ENCODE data around the gene CCNA2. TPM values are rescaled to one million over a fixed set of nuclear protein-coding genes. Genes with fewer than 3 reads are reported as not detected.

CCNA2 gene
- total RNA-seq, 3 donors from 2014 or later, result 1.3 to 3.8 (median 1.8) TPM

DNA sequence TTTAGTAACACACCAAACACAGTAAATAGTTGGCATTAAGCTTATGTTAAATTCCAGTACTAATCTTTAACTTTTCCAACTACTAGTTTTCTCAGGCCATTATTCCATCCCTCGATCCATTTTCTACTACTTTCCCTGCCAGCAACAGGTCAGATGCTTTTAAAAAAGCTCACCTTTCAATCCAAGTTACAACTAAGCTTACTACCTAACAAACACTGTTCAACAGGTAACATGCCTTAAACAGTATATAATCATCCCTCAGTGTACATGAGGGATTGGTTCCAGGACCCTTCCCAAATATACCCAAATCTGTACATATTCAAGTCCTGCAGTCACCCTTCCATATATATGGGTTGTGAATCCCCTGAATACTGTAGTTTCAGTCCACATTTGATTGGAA lies 5.5 kb downstream of the CCNA2 start:
- intact Hi-C loops (cut with DNase I; ENCODE audit: low total_unique reads), result no loop called here
- no peak for DNase-seq (ENCODE audit: low spot score in 2 of 2)
- no peak for TF ChIP-seq POLR2AphosphoS5 (IDR thresholded peaks at IDR 0.05)
- TF ChIP-seq, protein P1, sequence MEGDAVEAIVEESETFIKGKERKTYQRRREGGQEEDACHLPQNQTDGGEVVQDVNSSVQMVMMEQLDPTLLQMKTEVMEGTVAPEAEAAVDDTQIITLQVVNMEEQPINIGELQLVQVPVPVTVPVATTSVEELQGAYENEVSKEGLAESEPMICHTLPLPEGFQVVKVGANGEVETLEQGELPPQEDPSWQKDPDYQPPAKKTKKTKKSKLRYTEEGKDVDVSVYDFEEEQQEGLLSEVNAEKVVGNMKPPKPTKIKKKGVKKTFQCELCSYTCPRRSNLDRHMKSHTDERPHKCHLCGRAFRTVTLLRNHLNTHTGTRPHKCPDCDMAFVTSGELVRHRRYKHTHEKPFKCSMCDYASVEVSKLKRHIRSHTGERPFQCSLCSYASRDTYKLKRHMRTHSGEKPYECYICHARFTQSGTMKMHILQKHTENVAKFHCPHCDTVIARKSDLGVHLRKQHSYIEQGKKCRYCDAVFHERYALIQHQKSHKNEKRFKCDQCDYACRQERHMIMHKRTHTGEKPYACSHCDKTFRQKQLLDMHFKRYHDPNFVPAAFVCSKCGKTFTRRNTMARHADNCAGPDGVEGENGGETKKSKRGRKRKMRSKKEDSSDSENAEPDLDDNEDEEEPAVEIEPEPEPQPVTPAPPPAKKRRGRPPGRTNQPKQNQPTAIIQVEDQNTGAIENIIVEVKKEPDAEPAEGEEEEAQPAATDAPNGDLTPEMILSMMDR (IDR thresholded peaks at IDR 0.05), result no peak
- TF ChIP-seq POLR2A (IDR thresholded peaks at IDR 0.05), result no peak
- peaks cover 0 to 3% of the 10 kb centered on the region in 2 donors for H3K4me1 ChIP-seq
- no peak overlapping the region for H3K4me3 ChIP-seq
- H3K9me3 ChIP-seq, result no peaks in the 10 kb centered on the region
- no peak overlapping the region for H3K27ac ChIP-seq
- H3K27me3 ChIP-seq, result no peaks in the 10 kb centered on the region
- no peaks in the 10 kb centered on the region for H3K36me3 ChIP-seq

GRCh38 chr4:121817701-121818100 lies 6.0 kb downstream of the CCNA2 start:
- Histone ChIP-seq H3K36me3 (no peaks in the 10 kb centered on the region), H3K27ac (no peak overlapping the region), H3K27me3 (no peaks in the 10 kb centered on the region), H3K9me3 (no peaks in the 10 kb centered on the region), H3K4me1 (no peaks in the 10 kb centered on the region), H3K4me3 (no peak overlapping the region)
- DNase-seq (ENCODE audit: low spot score in 2 of 2), result no peak
- intact Hi-C loops (cut with DNase I; ENCODE audit: low total_unique reads), result no loop called here
- TF ChIP-seq, protein P1 (IDR thresholded peaks at IDR 0.05), result no peak
- TF ChIP-seq POLR2AphosphoS5 (IDR thresholded peaks at IDR 0.05) (no peak), POLR2A (IDR thresholded peaks at IDR 0.05) (no peak)

DNA sequence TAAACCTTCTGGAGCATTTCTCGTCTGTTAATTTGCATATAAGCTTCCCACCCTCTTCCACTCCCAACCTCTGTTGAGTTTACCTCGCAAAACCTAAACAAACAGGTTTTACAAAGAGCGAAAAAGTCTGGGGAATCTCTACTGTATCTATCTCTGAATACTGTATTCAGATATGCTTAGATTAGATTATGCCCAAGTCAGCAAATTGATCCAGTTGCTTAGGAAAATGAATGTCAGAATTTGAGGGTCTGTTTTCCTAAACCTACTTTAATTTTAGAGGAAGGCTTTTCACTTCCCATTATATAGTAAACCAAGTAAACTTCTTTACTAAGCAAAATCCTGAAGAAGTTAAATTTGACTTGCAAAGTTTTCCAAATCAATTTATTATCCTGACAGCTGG lies 6.7 kb downstream of the CCNA2 start:
- H3K27me3 ChIP-seq, result no peaks in the 10 kb centered on the region
- H3K9me3 ChIP-seq, result no peaks in the 10 kb centered on the region
- DNase-seq (ENCODE audit: low spot score in 2 of 2), result no peak
- no peak overlapping the region for H3K4me3 ChIP-seq
- no peaks in the 10 kb centered on the region for H3K4me1 ChIP-seq
- no peak overlapping the region for H3K27ac ChIP-seq
- TF ChIP-seq, protein P1 (IDR thresholded peaks at IDR 0.05), result no peak
- TF ChIP-seq POLR2A (IDR thresholded peaks at IDR 0.05) (no peak), POLR2AphosphoS5 (IDR thresholded peaks at IDR 0.05) (no peak)
- intact Hi-C loops (cut with DNase I; ENCODE audit: low total_unique reads), result no loop called here
- no peaks in the 10 kb centered on the region for H3K36me3 ChIP-seq

DNA sequence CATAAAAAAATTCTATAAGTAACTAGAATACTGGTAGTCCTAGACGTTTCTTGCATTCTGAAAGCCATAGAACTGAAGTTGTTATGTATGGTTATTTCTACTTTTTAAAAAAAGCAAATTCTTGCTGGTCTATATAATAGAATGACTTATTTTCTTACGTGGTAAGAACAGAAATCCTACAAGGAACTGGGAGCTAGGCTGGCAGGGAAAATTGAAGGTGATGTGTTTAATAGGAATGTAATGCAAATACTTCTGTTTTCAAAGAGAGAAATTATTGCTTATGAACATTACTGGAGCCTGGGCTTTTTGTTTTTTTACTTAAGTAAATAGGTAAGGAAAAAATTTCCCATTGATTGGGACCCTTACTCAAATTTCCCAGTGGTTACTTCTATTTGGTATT lies 8.9 kb downstream of the CCNA2 start:
- H3K4me1 ChIP-seq, result no peaks in the 10 kb centered on the region
- no peaks in the 10 kb centered on the region for H3K9me3 ChIP-seq
- no peak overlapping the region for H3K27ac ChIP-seq
- intact Hi-C loops (cut with DNase I; ENCODE audit: low total_unique reads), result no loop called here
- TF ChIP-seq POLR2AphosphoS5 (IDR thresholded peaks at IDR 0.05) (no peak), POLR2A (IDR thresholded peaks at IDR 0.05) (no peak)
- TF ChIP-seq, protein P1 (IDR thresholded peaks at IDR 0.05), result no peak
- no peak for DNase-seq (ENCODE audit: low spot score in 2 of 2)
- no peak overlapping the region for H3K4me3 ChIP-seq
- no peaks in the 10 kb centered on the region for H3K27me3 ChIP-seq
- no peaks in the 10 kb centered on the region for H3K36me3 ChIP-seq

DNA sequence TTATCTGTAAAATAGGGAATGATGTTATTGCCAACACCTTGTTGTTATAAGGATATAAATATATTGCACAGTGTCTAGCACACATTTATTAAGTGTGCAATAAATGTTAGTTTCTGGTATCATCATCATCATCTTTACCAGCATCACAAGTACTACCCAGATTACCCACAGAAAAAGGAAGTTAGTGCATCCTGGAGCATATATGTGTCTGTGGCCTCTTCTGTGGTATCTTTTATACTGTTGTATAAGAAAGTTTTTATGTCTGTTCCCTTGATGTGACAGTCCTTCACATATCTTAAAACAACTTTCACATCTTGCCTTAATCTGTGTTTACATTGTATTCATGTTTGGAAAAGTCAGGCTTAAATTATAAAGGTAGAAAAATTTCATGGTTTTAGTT lies 12.6 kb downstream of the CCNA2 start:
- Histone ChIP-seq H3K4me1 (no peaks in the 10 kb centered on the region), H3K9me3 (no peaks in the 10 kb centered on the region), H3K36me3 (no peaks in the 10 kb centered on the region), H3K4me3 (no peak overlapping the region), H3K27me3 (no peaks in the 10 kb centered on the region), H3K27ac (no peak overlapping the region)
- DNase-seq (ENCODE audit: low spot score in 2 of 2), result no peak
- TF ChIP-seq POLR2A (IDR thresholded peaks at IDR 0.05), result no peak
- TF ChIP-seq, protein P1 (IDR thresholded peaks at IDR 0.05), result no peak
- TF ChIP-seq POLR2AphosphoS5 (IDR thresholded peaks at IDR 0.05), result no peak
- intact Hi-C loops (cut with DNase I; ENCODE audit: low total_unique reads), result no loop called here

All from breast epithelium (tissue), 4 donors.